Fibroblast of skin of right biceps (primary cell): Measurements from ENCODE around the gene KATNBL1.
A peak's percentile ranks its signal among the peaks of the same experiment; 100 is the strongest.

ENCODE experiments used
- DNase-seq: peaks from one replicate; pipeline ENCODE4 v3.0.0-alpha.2; 2013

KATNBL1 gene

DNA sequence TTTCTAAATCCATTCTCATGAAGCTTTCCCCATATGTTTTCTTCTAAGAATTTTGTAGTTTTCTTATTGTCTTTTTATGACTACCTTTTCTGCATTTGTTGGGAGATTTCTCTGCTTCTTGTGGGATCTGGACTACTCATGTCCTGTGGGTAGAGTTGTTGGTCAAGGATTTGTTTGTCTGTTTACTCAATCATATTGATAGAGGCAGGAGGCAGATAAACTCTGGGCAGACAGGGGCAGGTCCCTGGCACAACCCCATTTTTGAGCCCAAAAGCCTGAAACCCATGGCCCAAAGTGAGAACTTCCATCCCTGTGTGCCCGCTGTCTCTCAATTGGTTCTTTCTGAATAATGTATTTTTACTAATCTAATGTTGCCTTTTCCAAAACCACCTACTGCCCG is 95.7 kb downstream of the KATNBL1 start:
- no peak for DNase-seq

DNA sequence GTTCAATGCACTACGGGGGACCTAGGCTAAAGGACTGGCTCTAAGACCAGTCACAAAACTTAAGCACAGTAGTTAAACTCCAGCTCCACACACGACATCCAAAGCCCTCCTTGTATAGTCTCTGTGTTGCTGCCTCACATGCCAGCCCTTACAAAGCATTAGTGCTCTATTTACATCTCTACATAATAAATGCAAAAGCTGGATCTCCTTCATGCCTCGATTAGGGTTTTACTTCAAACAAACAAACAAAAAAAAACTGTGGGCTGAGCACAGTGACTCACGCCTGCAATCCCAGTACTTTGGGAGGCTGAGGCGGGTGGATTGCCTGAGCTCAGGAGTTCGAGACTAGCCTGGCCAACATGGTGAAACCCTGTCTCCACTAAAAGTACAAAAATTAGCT is 98.4 kb downstream of the KATNBL1 start:
- DNase-seq: no peak

GRCh38 chr15:34109797-34110663 is 99.9 kb downstream of the KATNBL1 start:
- peak; percentile 43 for DNase-seq

GRCh38 chr15:34107315-34107714 is 102.6 kb downstream of the KATNBL1 start:
- DNase-seq: no peak

DNA sequence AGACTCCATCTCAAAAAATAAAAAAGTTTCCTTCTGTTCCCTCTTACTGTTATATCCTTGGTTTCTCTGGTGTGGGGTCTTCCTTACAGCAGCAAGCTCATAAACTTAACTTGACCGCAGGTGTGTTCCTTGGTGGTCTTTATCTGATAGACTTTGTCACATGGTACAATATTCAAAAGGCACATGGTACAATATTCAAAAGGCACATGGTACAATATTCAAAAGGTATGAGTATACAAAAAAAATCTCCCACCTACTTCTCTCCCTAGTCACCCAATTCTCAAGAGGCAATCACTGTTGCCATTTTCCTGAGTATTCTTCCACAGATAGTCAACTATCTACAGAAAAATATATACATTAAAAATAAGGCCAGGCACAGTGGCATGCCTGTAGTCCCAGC is 103.5 kb downstream of the KATNBL1 start:
- DNase-seq: no peak

DNA sequence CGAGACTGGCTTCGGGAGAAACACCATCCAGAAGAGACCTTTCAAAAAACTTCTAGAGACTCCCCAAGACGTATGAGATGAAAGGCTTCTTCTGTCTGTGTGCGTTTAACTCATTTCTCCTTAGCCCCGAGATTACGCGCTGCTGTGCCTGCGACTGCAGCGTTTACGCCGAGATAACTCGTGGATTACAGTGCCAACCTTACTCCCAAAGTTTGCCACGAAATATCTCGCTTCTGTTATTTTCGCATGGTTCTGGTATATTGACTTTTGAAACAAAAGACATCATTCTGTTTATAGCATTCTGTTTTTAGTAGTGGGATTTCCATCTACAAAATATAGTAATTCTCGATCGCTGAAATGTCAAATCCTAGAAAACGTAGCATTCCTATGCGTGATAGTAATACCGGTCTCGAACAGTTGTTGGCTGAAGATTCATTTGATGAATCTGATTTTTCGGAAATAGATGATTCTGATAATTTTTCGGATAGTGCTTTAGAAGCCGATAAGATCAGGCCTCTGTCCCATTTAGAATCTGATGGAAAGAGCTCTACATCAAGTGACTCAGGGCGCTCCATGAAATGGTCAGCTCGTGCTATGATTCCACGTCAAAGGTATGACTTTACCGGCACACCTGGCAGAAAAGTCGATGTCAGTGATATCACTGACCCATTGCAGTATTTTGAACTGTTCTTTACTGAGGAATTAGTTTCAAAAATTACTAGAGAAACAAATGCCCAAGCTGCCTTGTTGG is 107.5 kb downstream of the KATNBL1 start:
- DNase-seq: no peak

GRCh38 chr15:34101366-34102174 is 108.3 kb downstream of the KATNBL1 start, which contains the start of the genes EMC7 and PGBD4:
Gene EMC7, minus strand, starts transcription at chr15:34101862. Its CDS starts 23 bp downstream, at chr15:34101839.
Gene PGBD4, plus strand, starts transcription at chr15:34102083. Its CDS starts 449 bp downstream, at chr15:34102532.
- peak; percentile 99 for DNase-seq

DNA sequence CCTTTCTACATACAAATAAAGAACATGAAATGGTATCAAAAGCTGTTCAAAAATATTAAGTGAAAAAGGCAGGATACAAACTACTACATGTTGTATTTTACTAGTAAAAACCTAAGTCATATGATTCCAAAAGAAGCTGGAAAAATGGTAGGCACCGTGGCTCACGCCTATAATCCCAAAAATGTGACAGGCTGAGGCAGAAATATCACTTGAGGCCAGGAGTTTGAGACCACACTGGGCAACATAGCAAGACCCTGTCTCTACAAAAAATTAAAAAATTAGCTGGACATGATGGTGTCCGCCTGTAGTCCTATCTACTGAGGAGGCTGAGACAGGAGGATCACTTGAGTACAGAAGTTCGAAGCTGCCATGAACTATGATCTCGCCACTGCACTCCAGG is 110.0 kb downstream of the KATNBL1 start:
- DNase-seq: no peak
